AG10803 (cell line): ENCODE results near the gene CLCN2.

ENCODE experiments used
- DNase-seq: peaks from one replicate; pipeline ENCODE4 v3.0.0; 2010; ENCODE audit warnings: low read depth
- H3K4me3 ChIP-seq: 2 replicates; pipeline ENCODE4 v1.5.1; 2011; ENCODE audit warnings: mild to moderate bottlenecking, low read length, control low read depth
- TF ChIP-seq, protein P1 (sequence below): conservative IDR thresholded peaks from 2 replicates; pipeline ENCODE4 v1.5.1; 2011; ENCODE audit warnings: mild to moderate bottlenecking, low read length, control low read depth, inconsistent platforms

The CLCN2 gene

GRCh38 chr3:184373422-184373821, 12.0 kb upstream of the CLCN2 start:
- TF ChIP-seq, protein P1, sequence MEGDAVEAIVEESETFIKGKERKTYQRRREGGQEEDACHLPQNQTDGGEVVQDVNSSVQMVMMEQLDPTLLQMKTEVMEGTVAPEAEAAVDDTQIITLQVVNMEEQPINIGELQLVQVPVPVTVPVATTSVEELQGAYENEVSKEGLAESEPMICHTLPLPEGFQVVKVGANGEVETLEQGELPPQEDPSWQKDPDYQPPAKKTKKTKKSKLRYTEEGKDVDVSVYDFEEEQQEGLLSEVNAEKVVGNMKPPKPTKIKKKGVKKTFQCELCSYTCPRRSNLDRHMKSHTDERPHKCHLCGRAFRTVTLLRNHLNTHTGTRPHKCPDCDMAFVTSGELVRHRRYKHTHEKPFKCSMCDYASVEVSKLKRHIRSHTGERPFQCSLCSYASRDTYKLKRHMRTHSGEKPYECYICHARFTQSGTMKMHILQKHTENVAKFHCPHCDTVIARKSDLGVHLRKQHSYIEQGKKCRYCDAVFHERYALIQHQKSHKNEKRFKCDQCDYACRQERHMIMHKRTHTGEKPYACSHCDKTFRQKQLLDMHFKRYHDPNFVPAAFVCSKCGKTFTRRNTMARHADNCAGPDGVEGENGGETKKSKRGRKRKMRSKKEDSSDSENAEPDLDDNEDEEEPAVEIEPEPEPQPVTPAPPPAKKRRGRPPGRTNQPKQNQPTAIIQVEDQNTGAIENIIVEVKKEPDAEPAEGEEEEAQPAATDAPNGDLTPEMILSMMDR: no peak
- peak; percentile 60 for DNase-seq
- H3K4me3 ChIP-seq: no peak overlapping the region

DNA sequence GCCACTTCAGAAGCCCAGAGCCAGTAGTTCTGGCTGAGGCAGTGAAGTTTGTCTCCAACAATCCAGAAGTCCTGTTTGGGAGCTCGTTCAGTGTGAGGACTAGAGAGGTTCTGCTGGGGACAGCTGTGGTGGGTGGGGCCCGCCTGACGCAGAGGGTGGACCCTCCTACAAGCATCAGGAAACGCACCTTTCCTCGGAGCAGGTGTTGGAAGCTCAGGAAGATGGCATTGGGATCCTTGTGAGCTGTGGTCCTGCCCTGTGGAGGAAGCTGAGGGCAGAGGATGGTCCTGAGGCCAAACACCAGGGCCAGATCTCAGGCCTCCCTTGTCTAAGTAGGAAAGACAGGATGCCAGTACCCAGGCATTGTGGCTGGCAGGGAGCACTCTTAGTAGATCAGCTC, 11.5 kb upstream of the CLCN2 start:
- H3K4me3 ChIP-seq: no peak overlapping the region
- TF ChIP-seq, protein P1: no peak
- no peak for DNase-seq

DNA sequence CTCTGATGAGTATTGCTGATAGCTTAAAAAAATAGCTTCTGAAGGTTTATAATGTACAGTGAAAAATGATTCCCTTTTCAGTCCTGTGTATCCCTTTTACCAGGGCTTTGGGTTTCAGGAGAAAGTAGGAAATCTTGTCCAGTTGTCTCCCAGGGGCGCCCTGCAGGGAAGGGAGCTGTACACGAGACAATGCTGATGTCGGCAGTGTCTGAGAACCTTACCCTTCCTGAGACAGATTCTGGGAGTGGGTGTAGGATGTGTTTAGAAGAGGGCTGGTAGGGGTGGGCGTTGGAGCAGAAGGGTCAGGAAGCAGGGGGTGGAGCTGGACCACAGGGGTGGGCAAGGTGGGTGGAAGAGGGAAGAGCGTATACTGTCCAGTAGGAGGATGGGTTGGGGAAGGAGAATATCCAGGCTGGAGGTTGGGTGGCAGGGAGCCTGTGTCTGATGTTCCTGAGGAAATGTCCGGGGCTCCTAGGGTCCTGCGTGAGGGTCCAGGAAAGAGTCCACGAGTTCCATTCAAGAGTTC, 11.0 kb upstream of the CLCN2 start:
- H3K4me3 ChIP-seq: no peak overlapping the region
- TF ChIP-seq, protein P1: no peak
- no peak for DNase-seq

GRCh38 chr3:184371570-184372018, 10.2 kb upstream of the CLCN2 start:
- H3K4me3 ChIP-seq: no peak overlapping the region
- peak; percentile 86 for DNase-seq
- TF ChIP-seq, protein P1: peak; percentile 100

GRCh38 chr3:184368586-184369183, 7.3 kb upstream of the CLCN2 start:
- DNase-seq: peak; percentile 90
- no peak overlapping the region for H3K4me3 ChIP-seq
- TF ChIP-seq, protein P1: no peak

- no peak overlapping the region for H3K4me3 ChIP-seq
- no peak for DNase-seq
- TF ChIP-seq, protein P1: no peak
Measured at GRCh38 chr3:184368116-184368515, 6.7 kb upstream of the CLCN2 start.

DNA sequence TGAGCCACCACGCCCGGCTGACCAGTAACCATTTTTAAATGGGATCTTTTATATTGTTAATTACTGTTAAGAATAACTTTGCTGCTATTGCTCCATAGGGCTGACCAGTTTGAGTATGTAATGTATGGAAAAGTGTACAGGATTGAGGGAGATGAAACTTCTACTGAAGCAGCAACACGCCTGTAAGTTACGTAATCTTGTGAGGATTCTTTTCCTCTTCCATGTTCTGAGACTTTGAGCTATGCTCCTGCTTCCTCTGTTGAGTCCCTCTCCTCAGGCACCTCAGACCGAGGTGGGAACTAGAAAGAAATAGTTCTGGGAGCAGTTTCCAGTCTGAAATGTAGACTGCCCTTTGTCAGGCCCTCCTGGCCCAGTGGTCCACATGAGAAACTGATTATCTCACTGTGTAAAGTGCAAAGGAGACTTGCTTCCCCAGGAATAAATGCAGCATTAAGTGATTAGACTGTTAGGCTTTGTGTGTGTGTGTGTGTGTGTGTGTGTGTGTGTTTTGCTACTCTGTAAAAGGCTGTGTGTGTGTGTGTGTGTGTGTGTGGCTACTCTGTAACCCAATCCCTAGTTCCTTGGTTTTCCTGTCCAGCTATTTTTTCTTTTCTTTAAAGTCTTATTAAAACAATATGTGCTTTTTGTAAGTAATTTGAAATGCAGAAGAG, 5.3 kb upstream of the CLCN2 start:
- peak; percentile 82 for DNase-seq

More for the DNA sequence above, 5.3 kb upstream of the CLCN2 start:
- TF ChIP-seq, protein P1: no peak
- H3K4me3 ChIP-seq: no peak overlapping the region
